Loucy (cell line): ENCODE results near the gene PRSS1.

ENCODE experiments used
- CTCF ChIP-seq: fragments of 200-600 bp; sonication (generic); conservative IDR thresholded peaks from 2 replicates; pipeline ENCODE4 v1.5.1; 2014; ENCODE audit warnings: mild to moderate bottlenecking, antibody characterized with exemption, low read length
- EZH2phosphoT487 ChIP-seq: fragments of 200-600 bp; IDR thresholded peaks from 2 replicates; pipeline ENCODE4 v1.6.1; 2018; ENCODE audit warnings: antibody characterized with exemption, mild to moderate bottlenecking, moderate library complexity, borderline replicate concordance

DNA sequence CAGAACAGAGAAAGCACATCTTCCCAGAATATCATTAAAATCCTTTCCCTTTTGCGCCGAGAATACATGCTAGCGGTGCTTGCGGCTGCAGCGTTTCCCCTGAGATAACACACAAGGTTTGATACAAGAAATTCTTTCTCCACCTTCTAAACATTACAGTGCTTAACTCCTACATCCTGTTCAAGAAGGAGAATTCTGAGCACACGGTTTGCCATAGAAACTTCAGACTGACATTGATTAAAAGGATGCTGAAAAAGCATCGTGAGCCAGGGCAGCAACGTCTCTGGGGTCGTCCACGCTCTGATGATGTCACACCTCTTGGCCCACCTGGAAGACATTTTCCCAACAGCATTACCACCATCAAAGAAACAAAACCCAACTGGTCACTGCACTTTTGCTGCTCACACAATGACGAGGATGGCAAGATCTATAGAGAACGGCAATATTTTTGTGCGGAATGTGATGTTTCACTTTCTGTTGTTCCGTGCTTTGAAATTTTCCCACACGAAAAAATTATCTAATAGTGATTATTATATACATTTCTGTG, 27.0 kb upstream of the PRSS1 start:
- TF ChIP-seq CTCF (no peak), EZH2phosphoT487 (no peak)
